Measurements from ENCODE around the gene MSN.
"Not testable (repeated sequence)": the region's sequence is repeated elsewhere in the genome, so short reads cannot be mapped to it uniquely, and the experiment has no call there.

Gene MSN

DNA sequence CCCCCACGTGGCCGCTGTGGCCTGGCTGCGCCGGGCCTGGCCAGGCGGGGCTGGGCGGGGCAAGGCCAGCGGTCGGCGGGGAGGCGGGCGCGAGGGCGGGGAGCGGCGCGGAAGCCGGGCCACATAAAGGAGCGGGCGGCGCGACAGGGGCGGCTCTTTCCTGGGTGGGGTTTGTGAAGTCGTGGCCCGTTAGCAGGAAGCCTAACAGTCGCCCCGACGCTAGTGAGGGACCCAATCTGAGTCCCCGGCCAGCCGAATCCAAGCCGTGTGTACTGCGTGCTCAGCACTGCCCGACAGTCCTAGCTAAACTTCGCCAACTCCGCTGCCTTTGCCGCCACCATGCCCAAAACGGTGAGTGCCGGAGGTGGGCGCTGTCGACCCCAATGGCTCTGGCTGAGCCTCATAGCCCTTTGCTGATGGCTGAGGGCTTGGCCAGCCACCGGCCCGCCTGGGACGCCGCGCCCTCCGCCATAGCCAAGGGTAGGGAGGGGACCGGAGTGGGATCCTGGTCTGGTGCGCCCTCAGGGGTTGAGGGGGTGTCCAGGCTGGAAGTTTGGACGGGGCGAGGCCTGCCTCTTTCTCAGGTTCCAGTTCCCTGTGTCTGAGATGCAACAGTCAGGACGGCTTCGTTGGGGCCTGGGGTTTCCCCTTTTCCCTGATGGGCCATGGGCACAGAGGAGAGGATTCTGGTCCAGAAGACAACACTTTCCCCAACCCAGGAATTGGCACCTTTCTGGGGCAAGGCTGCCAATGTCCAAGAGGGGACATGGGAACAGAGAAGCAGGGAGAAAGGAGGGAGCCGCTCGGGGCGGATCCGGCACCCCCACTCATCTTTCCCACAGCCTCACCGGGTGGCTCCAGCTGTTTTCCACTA is at the start of gene MSN:
MSN (plus strand) TSS at position 152 of the 874 bp plus-strand sequence; CDS start at position 340, 188 bp downstream.
- no peak for DNase-seq

GRCh38 chrX:65620096-65620705 is 47.3 kb upstream of the MSN start:
- DNase-seq = not testable (repeated sequence)

GRCh38 chrX:65630771-65631170 is 36.7 kb upstream of the MSN start:
- DNase-seq = no peak

- DNase-seq = no peak
These were observed 33.6 kb upstream of the MSN start for GRCh38 chrX:65633826-65634225.

- DNase-seq = no peak
These were observed 32.7 kb upstream of the MSN start for GRCh38 chrX:65634732-65635131.

GRCh38 chrX:65635378-65635777 is 32.1 kb upstream of the MSN start:
- no peak for DNase-seq

DNA sequence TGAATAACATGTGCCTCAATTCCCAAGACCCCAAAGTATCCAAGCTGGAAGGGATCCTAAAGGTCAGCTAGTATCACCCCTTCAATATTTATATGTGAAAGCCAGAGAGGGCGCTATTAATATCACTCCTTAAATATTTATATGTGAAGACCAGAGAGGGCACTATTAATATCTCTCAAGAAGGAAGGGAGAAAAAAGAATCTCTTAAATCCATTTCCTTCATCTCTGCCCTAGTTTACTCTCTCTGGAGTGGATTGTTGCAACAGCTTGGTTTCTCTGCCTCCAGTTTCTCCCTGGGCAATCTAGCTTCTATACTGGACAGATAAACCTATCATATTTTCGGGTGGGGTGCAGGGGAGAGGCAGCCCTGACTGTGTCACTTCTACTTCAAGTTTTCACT is 31.6 kb upstream of the MSN start:
- DNase-seq = no peak

- DNase-seq = not testable (repeated sequence)
These were observed 31.2 kb upstream of the MSN start for GRCh38 chrX:65636261-65636660.

DNA sequence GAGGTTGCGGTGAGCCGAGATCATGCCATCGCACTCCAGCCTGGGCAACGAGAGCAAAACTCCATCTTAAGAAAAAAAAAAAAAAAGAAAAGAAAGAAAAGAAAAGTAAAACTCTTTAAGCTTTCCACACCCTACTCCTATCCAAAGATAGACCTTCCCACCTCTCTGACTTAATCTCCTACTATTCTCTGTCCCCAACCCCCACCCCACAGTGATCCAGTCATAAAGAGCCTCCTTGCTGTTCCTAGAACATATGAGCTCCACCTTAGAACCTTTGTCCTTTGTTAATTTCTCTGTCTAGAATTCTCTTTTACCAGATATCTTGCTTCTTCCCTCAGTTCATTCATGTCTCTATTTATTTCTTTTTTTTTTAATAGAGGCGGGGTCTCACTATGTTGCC is 30.1 kb upstream of the MSN start:
- no peak for DNase-seq

- DNase-seq = no peak
These were observed 24.5 kb upstream of the MSN start for GRCh38 chrX:65642914-65643491.

DNA sequence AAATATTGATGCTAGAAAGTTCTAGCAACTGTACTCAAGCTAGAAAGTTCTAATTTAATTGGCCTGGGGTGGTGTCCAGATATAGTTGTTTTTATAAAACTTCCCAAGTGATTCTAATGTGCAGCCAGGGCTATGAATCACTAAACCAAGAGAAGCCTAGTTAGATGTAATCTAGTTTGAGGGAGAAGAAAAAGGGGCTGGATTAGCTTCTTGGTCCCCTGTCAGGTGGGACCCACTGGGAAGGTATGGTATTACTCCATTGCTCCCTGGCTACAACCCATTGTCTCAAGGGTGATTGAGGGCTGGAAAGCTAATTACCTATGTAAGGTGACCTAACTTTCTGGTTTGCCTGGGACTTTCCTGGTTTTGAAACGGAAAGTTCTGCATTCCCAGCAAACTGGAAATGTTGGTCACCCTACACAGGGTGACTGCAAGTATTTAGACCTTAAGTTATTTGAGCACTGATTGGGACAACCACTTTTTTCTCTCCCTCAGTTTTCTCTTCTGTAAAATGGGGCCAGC is 23.9 kb upstream of the MSN start:
- no peak for DNase-seq

DNA sequence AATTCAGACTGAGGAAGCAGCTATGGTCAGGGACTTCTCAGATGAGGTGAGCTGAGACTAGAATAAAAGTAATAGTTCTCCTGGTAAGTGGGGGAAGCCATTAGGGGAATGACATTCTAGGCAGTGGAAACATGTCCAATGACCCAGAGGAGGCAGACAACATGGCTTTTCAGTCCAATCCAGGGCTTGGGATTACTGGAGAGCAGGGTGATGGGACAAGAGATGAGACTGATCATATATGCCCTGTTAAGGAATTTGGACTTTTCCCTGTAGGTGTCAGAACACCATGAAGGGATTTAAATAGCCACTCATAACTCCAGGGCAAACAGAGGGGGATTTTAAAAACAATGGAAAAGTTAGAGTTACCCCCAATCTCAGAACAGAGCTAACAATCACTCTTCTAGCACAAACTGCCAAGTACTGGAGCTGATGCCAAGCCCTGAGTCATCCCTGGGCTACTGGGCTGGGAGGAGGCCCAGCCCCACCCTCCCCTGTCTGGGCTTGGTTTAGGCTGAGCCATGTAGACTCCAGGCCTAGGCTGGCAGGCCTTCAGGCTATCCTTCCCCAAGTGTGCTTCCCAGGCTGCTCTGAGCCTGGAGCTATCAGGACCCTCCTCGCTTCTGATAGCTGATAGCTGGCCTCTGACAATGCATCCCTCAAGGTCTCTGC is 22.7 kb upstream of the MSN start:
- DNase-seq = no peak

DNA sequence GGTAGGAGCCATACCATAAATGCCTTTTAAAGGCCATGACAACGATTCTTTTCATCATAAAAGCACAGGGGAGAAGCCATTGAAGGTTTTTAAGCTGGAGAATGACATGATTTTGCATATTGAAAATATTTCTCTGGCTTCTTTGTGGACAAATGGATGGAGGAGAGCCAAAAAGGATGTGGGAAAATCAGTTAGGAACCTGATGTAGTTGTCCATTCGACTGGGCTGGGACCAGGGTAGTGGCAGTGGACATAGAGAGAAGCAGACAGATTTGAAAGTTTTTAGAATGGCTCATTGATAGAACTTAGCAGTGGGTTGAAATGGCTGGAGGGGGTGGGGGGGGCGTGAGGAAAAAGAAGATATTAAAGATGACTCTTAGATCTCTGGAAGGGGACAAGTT is 19.7 kb upstream of the MSN start:
- DNase-seq = no peak

DNA sequence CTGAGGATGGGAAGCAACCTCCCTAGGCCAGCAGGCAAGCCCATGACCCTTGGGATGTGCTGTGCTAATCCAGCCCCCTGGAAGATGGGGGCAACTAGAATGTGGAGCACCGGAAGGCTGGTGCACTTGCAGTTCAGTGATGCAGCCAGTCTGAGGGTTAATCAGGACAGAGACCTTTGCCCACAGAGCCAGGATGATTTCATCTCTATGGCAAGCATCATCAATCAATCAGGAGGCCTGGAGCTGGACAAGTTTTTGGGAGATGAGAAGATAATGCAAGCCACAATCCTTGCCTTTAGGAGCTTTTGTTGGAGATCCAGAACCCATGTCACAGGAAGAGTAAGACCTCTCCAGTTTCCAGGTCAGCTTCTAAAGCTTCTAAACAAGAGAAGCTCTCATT is 15.4 kb upstream of the MSN start:
- DNase-seq = no peak

- not testable (repeated sequence) for DNase-seq
These were observed 10.4 kb upstream of the MSN start for GRCh38 chrX:65657009-65657441.

GRCh38 chrX:65657659-65658058 is 9.8 kb upstream of the MSN start:
- no peak for DNase-seq

- DNase-seq = no peak
These were observed 9.2 kb upstream of the MSN start for GRCh38 chrX:65658229-65658628.

GRCh38 chrX:65667157-65667502 is 324 bp upstream of the MSN start:
- no peak for DNase-seq

DNA sequence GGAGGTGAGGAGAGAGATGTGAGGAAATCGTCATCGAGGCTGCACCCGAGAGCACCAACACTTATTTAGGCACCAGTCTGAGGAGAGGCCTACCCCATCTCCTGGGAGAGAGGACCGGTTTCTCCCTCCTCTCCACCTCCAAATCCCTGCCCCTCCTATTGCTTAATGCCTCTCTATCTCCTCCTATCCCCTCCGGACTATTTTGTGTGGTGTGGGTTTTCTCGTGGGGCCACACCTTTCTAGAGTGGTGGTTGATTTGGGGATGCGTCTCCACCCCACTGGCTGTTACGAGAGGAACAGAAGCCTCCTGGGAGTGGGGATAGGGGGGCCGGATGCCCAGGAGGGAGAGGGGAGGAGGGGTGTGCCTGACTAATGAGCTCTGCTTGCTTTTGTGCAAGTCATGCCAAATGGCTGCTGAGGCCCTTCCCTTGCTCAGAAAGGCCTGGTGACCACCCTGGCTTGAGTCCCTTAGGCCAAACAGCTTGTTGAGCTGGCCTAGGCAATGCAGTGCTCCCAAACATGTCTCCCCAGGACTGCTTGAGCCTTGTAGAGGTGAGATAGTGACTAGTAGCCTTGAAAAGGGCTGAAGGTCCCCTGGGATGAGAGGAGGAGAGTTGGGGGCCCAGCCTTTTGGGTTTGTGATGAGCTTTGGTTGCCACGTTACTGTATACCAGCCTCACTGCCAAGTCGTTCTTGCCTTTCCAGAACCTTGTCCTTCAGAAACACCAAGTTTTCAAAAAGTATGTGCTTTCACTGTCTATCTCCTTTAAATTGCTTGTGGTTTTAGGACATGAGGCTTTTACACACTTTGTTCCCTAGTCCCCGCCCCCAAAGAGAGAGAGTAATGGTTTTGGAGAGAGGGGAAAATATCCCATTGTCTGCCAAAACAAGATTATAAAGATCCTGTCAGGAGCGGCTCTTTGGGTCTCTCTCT is 1.2 kb downstream of the MSN start:
- no peak for DNase-seq

DNA sequence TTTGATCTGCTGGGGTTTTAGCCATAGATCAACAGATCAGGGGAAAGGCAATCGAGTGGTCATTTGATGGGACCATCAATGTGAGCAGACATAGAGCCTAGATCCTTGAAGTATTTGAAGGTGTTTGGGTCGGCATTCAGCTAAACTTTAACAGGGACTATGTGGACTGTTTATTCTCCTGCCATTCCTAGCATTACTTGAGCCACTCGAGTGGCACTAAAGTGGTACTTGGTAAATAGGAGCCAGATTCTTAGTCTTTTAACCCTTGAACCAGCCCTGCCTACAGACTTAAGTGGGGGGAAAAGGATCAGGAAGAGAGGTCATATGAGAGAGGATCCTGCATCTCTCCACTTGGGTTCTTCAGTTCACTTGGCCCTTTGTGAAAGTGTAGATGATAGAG is 3.8 kb downstream of the MSN start:
- no peak for DNase-seq

- DNase-seq = no peak
These were observed 4.5 kb downstream of the MSN start for GRCh38 chrX:65671966-65672365.

DNA sequence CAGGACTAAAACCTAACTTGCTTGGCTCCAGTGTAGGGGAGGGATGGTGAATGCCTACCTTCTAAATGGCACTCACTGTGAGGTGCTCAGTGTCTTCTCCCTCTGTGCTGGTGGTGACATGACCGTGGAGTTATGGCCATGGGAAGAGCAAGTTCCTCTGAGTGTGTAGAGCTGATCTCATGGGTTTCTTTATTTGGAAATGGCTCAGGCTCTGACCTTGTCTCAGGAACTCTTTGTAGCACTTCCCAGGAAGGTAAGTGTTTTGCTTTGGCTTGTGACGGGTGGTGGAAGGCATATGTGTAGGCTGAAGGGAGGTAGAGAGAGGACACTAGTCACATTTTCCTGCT is 6.4 kb downstream of the MSN start:
- no peak for DNase-seq
